Right kidney (tissue), 1 donor: ENCODE data around the gene ZNF740.
"Not testable (repeated sequence)": the region's sequence is repeated elsewhere in the genome, so short reads cannot be mapped to it uniquely, and the experiment has no call there.

Experiments used
- DNase-seq: peaks from one replicate; pipeline ENCODE4 v3.0.0-alpha.2; 2016

Gene ZNF740

DNA sequence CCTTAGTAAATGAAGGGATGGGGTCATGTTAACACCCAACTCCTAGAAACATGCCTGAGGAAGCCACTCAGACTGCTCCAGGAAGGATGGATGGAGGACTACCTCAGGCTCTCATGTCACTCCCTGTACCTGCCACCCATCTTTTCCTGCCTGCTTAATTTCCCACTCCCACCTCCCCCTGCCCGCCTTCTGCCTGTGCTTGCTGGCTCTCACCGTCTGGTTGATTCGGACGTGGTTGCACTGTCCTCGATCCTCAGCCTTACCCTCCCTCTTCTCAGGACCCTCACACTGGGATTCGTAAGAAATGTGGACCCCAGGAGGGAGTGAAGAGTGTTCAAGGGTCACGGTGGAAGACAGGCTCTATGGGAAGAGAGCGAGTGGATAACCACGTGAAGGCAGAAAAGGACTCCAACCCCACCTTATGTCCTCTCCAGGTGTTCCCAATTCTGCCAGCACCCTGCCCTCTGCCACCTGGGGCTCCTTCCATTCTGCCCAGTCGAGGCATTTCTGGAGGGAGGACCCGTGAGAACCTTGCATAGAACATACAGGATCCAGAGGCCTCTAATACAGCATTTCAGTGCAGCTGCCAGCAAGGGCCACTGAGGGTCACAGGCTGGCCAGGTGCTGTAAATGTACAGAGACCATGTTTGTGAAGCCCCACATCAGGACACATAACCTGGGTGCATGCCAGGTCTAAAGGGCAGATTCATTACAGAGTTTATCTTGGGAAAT is 13.6 kb downstream of the ZNF740 start:
- no peak for DNase-seq

DNA sequence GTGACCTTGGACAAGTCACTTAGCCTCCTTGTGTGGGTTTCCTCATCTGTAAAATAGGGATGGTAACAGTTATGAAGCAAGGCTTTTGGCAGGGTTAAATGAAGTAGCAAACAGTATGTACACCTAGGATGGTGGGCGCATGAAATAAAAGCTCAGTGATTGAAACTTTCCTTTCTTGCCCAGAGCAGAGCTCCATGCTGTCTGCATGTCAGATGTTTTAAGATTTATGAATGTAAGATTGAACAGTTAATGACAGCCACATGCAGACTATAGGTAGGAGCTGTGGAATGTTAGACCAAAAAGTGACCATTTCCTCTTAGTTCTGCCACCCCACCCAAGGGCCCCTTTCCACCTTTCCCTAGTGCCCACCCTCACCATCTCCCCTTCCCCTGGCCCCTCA is 14.5 kb downstream of the ZNF740 start:
- DNase-seq = no peak

DNA sequence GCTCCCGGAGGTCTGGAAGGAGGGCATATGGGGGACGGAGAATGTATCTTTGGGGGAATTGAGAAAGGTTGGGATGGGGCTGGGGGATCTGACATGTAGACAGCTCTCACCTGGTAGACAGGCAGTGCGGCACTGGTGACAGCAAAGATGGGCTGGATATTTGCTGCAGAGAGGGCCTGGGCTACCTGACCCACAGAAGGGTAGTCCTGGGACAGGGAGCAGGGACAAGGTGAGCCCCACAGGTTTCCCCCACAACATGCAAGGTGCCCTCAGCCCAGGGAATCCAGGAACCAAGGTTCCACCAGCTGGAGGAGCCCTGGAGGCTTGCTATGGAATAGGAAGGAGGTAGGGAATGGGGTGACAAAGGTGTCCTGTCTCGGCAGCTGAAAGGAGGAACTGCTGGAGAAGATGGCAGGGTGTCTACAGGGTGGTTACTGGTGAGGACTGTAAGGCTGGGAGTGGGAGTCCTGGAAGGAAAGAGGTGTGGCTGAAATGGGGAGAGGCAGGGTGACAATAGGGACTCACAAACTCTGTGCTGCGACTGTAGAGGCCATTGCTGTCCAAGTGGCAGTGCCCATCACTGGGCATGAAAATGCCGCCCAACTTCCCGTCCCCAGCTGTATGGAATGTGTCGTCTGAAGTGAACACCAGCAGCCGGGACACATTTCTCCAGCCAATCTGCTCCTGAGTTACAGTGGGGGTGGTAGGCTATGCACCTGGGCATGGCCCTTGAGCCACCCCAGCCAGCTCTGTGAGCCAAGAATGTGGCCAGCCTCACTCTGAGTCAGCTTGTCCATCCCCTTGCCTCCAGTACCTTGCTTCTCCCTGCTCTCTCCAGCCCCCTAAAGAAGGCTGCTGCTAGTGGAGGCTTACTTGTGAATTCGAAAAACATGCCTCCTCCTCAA is 15.2 kb downstream of the ZNF740 start:
- no peak for DNase-seq

DNA sequence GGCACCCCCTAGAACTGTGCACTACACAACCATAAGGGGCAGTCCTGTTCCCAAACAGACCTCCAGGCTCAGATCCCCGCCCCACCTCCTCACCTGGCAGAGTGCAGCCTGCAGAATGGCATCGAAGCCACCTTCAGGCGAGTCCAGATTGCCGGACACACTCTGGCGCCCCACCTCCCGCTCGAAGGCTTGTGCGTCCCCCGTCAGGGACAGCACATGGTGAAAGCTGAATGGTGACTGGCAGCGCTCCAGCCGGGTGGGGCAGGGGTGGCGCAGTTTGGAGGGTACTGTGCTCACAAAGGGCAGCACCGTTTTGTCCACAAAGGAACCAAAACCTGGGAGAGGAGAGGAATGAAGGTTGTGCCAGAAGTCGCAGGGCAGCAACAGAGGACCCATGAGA is 16.0 kb downstream of the ZNF740 start:
- DNase-seq = no peak

DNA sequence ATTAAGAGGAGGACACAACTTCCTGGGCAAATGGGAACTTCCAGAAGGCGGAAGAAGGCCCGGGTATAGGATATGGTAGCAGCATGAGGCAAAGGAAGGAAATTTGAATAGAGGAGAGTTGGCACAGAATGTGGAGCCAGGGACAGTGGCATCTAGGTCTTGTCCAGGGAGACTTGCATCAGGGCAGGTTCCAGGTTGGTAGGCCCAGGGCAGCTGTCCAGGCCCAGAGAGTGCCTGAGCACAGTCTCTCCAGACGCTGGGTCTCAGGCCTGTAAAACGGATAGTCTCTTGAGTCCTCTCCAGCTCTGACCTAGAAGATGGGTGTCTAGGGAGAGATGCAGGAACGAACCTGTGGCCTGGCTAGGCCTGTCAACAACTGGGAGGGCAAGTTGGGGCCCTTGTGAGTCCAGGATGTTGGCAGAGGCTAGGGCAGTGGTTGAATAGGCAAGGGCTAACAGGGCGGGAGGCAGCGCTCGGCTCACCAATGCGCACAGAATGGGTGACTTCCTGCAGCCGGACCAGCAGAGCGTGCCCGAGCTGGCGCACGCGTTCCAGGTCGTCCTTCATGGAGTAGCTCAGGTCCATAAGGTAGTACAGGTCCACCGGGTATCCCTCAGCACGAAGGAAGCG is 16.6 kb downstream of the ZNF740 start:
- peak; percentile 74 for DNase-seq

DNA sequence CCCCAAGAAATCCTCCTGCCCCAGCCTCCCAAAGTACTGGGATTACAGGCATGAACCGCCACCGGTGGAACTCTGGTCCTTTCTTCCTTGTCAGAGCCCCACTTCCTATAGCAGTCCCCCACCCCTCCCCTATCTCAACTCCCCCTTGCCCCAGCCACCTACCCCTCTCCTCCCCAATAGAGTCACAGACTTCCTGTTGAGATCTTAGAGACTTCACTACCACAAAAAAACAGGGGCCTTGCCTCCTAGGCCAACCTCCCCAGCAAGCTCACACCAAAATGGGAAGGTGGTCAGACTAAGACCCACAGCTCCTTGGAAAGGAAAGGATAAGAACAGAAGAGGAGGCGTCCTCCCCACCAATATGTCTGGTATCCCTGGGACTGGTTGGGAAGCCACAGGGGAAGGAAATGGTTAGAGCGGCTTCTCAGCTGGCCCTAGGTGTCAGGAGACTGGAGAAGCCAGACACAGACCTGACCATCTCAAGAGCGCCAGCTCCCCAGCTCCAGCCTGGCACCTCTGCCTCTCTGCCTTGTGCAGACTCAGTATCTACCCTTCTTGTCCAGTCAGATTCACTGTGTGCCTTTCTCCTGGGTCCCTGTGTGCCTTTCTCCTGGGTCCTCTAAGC is 18.1 kb downstream of the ZNF740 start:
- no peak for DNase-seq

DNA sequence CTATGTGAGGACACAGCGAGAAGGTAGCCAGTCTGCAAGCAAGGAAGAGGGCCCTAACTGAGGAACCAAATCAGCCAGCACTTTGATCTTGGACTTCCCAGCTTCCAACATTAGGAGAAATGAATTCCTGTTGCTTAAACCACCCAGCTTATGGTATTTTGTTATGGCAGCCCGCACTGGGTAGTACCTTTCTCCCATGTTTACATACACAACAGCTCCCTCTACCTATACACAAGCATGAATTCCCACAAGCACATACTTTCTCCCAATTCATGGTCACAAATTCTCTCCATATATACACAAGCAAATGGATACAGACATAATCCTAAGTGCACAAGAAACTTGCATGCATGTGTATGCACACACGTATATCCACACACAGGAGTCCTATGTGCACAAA is 19.2 kb downstream of the ZNF740 start:
- DNase-seq = no peak

DNA sequence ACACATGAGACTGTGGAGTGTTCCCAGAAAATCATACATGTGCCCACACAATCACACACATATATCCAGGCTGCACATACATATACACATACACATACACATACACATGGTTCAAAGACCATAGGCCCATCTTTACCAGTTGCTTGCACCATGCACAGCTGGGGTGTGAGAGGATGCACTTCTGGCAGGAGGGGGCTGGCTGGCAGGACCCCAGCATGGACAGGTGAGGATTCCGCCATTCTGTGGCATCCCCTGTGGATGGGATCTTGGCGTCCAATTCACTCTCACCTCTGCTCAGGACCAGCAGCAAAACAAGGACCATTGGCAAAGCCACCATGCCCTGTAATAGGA is 19.6 kb downstream of the ZNF740 start:
- DNase-seq = no peak

DNA sequence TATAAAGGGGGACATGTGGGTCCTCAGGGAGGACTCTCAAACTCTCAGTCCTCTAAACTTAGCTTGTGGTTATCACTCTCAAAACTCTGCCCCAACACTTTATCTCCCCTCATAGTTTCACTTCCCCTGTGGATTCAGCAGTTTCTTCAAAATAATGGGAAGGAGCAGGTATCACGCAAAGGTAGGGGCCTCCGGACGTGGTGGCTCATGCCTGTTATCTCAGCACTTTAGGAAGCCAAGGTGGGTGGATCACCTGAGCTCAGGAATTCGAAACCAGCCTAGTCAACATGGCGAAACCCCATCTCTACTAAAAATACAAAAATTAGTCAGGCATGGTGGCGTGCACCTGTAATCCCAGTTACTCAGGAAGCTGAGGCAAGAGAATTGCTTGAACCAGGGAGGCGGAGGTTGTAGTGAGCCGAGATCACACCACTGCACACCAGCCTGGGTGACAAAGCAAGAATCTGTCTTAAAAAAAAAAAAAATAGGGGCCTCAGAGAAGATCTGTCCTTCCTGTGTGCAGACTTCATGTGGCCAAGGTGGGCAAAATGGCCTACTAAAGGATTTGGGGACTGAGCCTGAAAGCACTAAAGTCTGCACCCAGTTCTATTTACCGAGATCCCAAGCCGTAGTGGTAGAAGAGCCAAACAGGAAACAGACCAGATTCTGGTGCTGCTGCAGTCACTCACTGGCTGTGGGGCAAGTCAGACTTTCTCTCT is 20.1 kb downstream of the ZNF740 start:
- no peak for DNase-seq

DNA sequence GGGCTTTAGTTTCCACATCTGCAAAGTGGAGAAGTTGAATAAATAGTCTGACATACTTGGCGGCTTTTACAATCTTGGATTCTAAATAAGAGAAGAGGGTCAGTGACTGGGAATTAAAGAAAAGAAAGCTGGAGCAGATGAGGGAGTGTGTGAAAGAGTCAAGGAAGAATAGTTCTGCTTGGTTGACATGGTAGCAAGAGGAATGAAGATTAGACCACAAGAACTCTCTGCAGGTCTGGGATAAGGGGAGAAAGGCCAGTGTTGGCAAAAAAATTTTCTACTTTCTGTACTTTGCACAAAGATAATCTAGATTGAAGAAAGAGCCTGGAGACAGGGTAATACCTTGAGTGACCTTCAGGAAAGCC is 20.6 kb downstream of the ZNF740 start:
- no peak for DNase-seq

DNA sequence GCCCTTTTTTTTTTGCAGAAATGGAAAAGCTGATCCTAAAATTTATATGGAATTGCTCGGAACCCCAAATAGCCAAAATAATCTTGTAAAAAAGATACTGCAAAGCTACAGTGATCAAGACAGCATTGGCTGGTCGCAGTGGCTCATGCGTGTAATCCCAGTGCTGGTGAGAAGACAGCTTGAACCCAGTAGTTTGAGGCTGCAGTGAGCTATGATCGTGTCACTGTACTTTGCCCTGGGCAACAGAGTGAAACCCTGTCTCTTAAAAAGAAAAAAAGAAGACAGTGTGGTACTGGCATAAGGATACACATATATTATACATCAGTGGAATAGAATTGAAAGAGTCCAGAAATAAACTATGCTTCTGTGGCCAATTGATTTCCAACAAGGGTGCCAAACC is 21.1 kb downstream of the ZNF740 start:
- DNase-seq = no peak

DNA sequence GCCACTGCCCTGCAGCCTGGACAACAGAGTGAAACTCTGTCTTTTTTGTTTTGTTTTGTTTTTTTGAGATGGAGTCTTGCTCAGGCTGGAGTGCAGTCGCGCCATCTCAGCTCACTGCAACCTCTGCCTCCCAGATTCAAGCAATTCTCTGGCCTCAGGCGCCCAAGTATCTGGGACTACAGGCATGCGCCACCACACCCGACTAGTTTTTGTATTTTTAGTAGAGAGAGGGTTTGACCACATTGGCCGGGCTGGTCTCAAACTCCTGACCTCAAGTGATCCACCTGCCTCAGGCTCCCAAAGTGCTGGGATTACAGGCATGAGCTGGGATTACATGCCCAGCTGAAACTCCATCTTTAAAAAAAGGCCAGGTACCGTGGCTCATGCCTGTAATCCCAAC is 21.8 kb downstream of the ZNF740 start:
- DNase-seq = not testable (repeated sequence)

DNA sequence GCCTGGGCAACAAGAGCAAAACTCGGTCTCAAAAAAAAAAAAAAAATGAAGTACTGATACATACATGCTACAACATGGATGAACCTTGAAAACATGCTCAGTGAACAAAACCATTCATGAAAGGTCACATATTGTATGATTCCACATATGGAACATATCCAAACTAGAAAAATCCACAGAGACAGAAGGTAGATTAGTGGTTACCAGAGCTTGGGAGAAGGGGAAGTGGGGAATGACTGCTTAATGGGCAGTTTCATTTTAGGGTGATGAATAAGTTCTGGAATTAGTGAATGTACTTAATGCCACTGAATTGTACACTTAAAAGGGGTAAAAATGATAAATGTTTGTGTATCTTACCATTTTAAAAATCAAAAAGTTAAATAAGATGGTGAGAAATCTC is 23.8 kb downstream of the ZNF740 start:
- DNase-seq = no peak

DNA sequence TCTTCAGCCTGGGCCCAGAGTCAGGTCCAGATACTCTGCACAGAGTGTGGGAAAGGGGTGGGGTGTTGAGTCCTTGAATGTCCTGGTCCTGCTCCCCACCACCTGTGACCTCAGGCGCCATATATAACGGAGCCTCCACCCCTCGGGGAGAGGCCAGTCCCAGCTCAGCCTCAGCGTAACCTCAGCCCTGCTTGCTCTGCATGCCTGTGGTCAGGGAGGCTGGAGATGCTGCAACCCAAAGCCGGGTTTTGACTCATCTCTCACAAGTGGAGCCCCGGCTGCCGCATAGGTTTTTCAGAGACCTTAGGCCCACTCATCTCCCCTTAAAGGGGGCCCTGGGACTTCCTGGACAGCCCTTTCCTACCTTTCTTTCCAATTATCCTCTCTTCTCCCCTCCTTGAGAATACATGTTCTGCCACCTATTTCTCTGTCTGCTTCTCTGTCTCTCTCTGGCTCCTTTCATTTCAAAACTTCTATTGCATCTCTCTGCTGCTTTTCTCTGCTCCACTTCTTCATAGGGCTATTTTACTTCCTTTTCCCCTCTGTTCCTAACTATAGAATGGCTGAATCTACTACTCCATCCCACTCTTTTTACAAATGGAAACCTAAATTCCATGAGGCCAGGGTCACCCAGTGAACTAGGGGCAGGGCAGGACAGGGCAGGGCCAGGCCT is 25.4 kb downstream of the ZNF740 start:
- DNase-seq = no peak

DNA sequence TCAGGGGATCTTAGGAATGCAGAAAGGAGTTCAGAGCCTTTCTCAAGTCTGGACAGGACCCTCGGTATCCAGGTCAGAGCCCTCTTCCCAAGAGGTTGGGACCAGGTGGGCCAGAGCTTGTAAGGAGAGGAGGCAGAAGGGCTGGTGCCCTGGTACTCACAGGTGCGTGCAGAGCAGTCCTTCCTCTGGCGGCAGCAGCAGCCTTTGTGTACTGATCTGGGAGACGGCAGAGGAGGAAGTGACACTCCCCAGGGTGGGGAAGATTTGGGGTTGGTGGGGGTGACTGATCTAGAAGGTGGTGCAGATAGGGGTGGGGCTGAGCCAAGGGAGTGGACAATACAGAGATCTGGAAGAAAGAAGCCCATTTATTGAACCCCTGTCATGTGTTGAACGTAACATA is 26.5 kb downstream of the ZNF740 start, which contains the start of gene ITGB7:
TSS of gene ITGB7 (minus strand) at position 210 of the 400 bp plus-strand sequence. CDS start 6,808 bp downstream, outside the sequence.
- DNase-seq = no peak

DNA sequence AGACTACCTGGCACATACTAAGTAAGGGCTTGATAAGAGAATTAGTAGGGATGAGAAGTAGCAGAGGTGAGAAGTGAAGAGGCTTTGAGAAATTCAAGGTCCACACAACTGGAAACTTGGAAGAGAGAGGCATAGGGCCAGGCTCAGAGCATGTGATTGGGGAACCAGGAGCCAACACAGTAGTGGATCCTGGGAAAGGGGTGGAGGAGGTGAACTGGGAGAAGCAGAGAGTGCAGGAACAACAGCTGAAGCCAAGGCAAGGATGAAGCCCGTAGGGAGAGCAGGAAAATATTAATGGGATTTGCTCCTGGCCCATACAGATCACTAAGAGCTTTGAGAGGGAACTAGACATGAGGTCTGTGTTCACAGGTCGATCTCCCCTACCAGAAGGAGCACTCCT is 27.9 kb downstream of the ZNF740 start:
- no peak for DNase-seq

DNA sequence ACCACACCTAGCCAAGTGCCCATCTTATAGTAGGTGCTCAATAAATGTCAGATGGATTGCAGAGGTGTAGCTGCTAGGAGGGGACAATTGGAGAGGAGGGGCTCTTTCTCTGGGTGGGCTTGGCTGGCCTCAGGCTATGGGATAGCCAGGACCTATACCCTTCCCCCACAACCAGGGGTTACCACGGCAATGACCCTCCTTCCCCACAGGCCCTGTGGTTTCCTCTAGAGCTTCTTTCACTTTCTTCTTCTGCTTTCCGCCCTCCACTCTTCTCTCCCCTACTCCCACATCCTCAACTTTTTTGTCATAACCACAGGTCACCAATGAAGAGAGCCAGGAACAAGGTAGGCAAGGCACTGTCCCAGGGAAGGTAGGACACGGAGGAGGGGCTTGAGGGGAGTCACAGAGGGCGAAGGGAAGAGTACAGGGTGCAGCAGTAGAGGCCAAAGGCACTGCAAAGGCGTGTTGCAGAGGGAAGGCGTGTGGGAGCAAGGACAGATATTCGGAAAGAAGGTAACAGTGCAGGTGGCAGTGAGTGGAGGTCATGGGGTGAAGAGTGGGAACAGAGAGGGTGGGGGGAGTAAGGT is 28.4 kb downstream of the ZNF740 start:
- no peak for DNase-seq

DNA sequence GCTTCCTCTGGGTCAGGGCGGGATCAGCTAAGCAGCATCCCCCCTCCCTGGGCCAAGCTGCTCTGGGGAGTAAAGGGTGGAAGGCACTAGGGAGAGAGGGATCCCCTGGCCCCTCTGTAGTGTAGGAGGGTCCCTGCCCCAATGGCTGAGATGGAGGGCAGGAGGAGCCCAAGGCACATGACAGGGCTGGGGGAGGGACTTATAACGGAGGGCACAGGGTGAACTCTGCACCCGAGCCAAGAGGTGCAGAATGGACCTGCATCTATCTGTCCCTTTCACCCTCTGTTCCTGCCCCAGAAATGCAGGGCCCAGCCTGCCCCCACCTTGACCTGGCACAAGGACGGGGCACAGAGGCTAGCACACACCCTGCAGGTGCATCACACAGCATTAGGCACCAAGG is 30.3 kb downstream of the ZNF740 start:
- no peak for DNase-seq

DNA sequence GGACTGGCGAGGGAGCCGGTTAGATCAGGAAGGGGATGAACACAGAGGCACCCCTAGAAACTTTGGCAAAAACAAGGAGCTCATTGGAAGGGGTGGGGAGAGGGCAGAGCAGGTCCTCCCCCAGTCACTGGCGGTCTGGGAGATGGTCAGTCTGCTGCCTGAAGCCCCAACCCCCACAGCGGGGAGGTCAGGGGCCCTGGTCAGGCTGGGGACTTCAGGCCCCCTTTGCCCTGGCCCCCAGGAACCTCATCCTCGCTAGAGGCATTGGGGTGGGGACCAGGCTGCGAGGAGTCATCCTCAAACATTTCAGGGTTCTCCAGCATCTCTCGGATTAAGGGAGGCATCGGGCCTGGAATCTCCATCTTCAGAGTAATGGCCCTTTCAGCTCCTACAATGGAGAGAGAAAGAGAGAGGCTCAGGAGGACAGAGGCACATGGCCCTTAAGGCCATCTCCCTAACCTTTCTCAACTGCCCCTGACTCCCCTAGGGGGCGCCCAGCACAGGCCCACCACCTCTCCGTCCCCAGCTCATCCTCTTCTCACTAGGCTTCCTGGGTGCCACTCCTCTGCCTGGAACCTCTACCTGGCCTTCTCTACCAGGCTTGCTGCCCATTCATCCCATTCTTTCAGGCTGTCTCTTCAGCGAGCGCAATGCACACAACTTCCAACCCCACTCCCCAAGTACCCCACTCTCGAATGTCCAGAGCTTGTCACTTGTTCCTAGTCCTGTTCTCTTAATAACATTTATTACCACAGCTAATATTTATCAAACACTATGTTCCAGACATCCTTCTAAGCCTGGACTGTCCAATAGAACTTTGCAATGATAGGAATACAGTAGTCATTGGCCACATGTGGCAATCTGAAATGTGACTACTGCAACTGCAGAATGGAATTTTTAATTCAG is 31.2 kb downstream of the ZNF740 start:
- DNase-seq = no peak

DNA sequence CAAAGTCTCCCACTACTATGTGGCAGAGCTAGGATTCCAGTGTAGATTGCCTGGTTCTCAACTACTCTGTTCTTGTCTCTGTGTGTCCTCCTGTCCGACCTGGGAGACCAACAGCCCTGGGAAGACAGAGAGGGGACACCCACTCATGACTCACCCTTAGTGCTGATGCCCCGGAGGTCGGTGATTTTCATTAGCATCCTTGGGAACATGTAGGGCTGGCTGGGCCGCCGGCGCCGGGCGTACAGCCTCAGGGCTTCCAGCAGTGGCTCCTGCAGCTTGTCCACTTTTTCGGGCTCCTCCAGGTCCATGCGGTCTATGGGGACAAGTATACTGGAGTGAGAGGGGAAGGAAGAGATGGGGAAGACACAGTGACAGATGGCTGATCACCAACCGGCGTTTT is 32.4 kb downstream of the ZNF740 start:
- DNase-seq = no peak
